ENCODE data around the gene KIAA0586. TPM values are rescaled to one million over a fixed set of nuclear protein-coding genes. Genes with fewer than 3 reads are reported as not detected.

The KIAA0586 gene
- total RNA-seq, 4 donors from 2014 or later = 10.0 to 13.9 (median 11.9) TPM

DNA sequence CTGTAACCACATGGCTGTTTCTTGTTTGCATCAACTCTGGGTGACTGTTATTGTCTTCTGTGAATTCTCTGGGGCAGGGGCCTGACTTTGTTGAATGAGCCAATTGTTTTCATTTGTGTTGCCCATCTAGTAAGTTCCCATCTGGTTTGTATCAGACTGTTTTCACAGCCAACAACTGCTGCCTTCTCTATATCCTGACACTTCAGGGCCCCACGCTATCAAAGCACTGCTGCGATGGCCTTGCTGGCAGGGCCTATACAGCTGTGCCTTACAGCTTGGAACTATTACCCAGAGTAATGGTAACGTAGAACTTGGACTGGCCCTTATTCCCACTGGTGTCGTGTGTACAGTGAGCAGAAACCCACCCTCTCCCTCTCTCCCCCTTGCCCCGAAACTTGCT, 105.9 kb downstream of the KIAA0586 start:
- in situ Hi-C loops (cut with MboI; ENCODE audit: low sequenced_read_pairs in 4 of 4) (no loop called here), intact Hi-C loops (cut with DNase I; ENCODE audit: low total_unique reads) (no loop called here)
- no peak for DNase-seq
- no peak overlapping the region for H3K4me3 ChIP-seq
- H3K27ac ChIP-seq = no peak overlapping the region
- no peaks in the 10 kb centered on the region for H3K36me3 ChIP-seq
- H3K4me1 ChIP-seq = no peaks in the 10 kb centered on the region
- TF ChIP-seq POLR2A (IDR thresholded peaks at IDR 0.05) = no peak
- TF ChIP-seq, protein P1, sequence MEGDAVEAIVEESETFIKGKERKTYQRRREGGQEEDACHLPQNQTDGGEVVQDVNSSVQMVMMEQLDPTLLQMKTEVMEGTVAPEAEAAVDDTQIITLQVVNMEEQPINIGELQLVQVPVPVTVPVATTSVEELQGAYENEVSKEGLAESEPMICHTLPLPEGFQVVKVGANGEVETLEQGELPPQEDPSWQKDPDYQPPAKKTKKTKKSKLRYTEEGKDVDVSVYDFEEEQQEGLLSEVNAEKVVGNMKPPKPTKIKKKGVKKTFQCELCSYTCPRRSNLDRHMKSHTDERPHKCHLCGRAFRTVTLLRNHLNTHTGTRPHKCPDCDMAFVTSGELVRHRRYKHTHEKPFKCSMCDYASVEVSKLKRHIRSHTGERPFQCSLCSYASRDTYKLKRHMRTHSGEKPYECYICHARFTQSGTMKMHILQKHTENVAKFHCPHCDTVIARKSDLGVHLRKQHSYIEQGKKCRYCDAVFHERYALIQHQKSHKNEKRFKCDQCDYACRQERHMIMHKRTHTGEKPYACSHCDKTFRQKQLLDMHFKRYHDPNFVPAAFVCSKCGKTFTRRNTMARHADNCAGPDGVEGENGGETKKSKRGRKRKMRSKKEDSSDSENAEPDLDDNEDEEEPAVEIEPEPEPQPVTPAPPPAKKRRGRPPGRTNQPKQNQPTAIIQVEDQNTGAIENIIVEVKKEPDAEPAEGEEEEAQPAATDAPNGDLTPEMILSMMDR (IDR thresholded peaks at IDR 0.05 in 4 of 5, conservative IDR thresholded peaks at IDR 0.05 in 1 of 5) = no peak
- no peak for ATAC-seq
- no peaks in the 10 kb centered on the region for H3K27me3 ChIP-seq
- H3K9me3 ChIP-seq = no peaks in the 10 kb centered on the region

GRCh38 chr14:58535044-58535443, 107.5 kb downstream of the KIAA0586 start:
- intact Hi-C loops (cut with DNase I; ENCODE audit: low total_unique reads) (no loop called here), in situ Hi-C loops (cut with MboI; ENCODE audit: low sequenced_read_pairs in 4 of 4) (no loop called here)
- ATAC-seq (no peak), DNase-seq (no peak)
- H3K4me1 ChIP-seq = no peaks in the 10 kb centered on the region
- H3K27me3 ChIP-seq = no peaks in the 10 kb centered on the region
- H3K4me3 ChIP-seq = no peak overlapping the region
- no peaks in the 10 kb centered on the region for H3K9me3 ChIP-seq
- no peaks in the 10 kb centered on the region for H3K36me3 ChIP-seq
- no peak for TF ChIP-seq POLR2A (IDR thresholded peaks at IDR 0.05)
- TF ChIP-seq, protein P1 (IDR thresholded peaks at IDR 0.05 in 4 of 5, conservative IDR thresholded peaks at IDR 0.05 in 1 of 5) = no peak
- H3K27ac ChIP-seq = no peak overlapping the region

- TF ChIP-seq, protein P1 (IDR thresholded peaks at IDR 0.05 in 4 of 5, conservative IDR thresholded peaks at IDR 0.05 in 1 of 5) = no peak
- no peak for TF ChIP-seq POLR2A (IDR thresholded peaks at IDR 0.05)
- H3K27me3 ChIP-seq = no peaks in the 10 kb centered on the region
- H3K9me3 ChIP-seq = no peaks in the 10 kb centered on the region
- H3K36me3 ChIP-seq = no peaks in the 10 kb centered on the region
- ATAC-seq = no peak
- no peak overlapping the region for H3K4me3 ChIP-seq
- H3K4me1 ChIP-seq = no peaks in the 10 kb centered on the region
- intact Hi-C loops (cut with DNase I; ENCODE audit: low total_unique reads) (no loop called here), in situ Hi-C loops (cut with MboI; ENCODE audit: low sequenced_read_pairs in 4 of 4) (no loop called here)
- DNase-seq = no peak
- no peak overlapping the region for H3K27ac ChIP-seq
Measured at GRCh38 chr14:58537004-58537403, 109.5 kb downstream of the KIAA0586 start.

- no peak for DNase-seq
- TF ChIP-seq POLR2A (IDR thresholded peaks at IDR 0.05) = no peak
- TF ChIP-seq, protein P1 (IDR thresholded peaks at IDR 0.05 in 4 of 5, conservative IDR thresholded peaks at IDR 0.05 in 1 of 5) = no peak
- intact Hi-C loops (cut with DNase I; ENCODE audit: low total_unique reads) = no loop called here
Measured at GRCh38 chr14:58540749-58541632, 113.5 kb downstream of the KIAA0586 start.

More at GRCh38 chr14:58540749-58541632, 113.5 kb downstream of the KIAA0586 start:
- no peak for ATAC-seq
- H3K27me3 ChIP-seq = no peaks in the 10 kb centered on the region
- in situ Hi-C loops (cut with MboI; ENCODE audit: low sequenced_read_pairs in 4 of 4) = no loop called here
- no peak overlapping the region for H3K4me3 ChIP-seq
- peaks cover 0 to 5% of the 10 kb centered on the region in 2 donors for H3K36me3 ChIP-seq
- H3K27ac ChIP-seq = no peak overlapping the region
- no peaks in the 10 kb centered on the region for H3K4me1 ChIP-seq
- no peaks in the 10 kb centered on the region for H3K9me3 ChIP-seq
